HG03159 (cell line): ENCODE measurements around the gene GPR142.
"Not testable (repeated sequence)": the region's sequence is repeated elsewhere in the genome, so short reads cannot be mapped to it uniquely, and the experiment has no call there.

Source experiments
- ATAC-seq: cut with Tn5 transposase; IDR thresholded peaks from one replicate; pipeline ENCODE4 v1.9.1; 2021; ENCODE audit warnings: mild to moderate bottlenecking, moderate library complexity; ENCODE audit not compliant: unreplicated experiment

Gene GPR142

GRCh38 chr17:74390680-74391653 lies 23.7 kb downstream of the GPR142 start:
- ATAC-seq: no peak

GRCh38 chr17:74391771-74392170 lies 24.5 kb downstream of the GPR142 start:
- ATAC-seq: no peak

- no peak for ATAC-seq
These were observed 25.5 kb downstream of the GPR142 start for GRCh38 chr17:74392848-74393247.

GRCh38 chr17:74393346-74393942 lies 26.1 kb downstream of the GPR142 start:
- no peak for ATAC-seq

GRCh38 chr17:74394275-74394950 lies 27.1 kb downstream of the GPR142 start:
- no peak for ATAC-seq

GRCh38 chr17:74394977-74395376 lies 27.7 kb downstream of the GPR142 start:
- ATAC-seq: no peak

- ATAC-seq: no peak
These were observed 29.3 kb downstream of the GPR142 start for GRCh38 chr17:74396567-74396966.

- no peak for ATAC-seq
These were observed 34.7 kb downstream of the GPR142 start for GRCh38 chr17:74402048-74402447.

- ATAC-seq: no peak
These were observed 36.3 kb downstream of the GPR142 start for GRCh38 chr17:74403512-74404137.

GRCh38 chr17:74404218-74404617 lies 36.9 kb downstream of the GPR142 start:
- ATAC-seq: no peak

- ATAC-seq: no peak
These were observed 37.5 kb downstream of the GPR142 start for GRCh38 chr17:74404789-74405188.

- not testable (repeated sequence) for ATAC-seq
These were observed 38.0 kb downstream of the GPR142 start for GRCh38 chr17:74405311-74405710.

- no peak for ATAC-seq
These were observed 40.1 kb downstream of the GPR142 start for GRCh38 chr17:74407384-74407783.

GRCh38 chr17:74408262-74408661 lies 41.0 kb downstream of the GPR142 start:
- ATAC-seq: no peak

- ATAC-seq: no peak
These were observed 41.5 kb downstream of the GPR142 start for GRCh38 chr17:74408815-74409214.

GRCh38 chr17:74410001-74410443 lies 42.7 kb downstream of the GPR142 start:
- ATAC-seq: no peak

- ATAC-seq: no peak
These were observed 45.3 kb downstream of the GPR142 start for GRCh38 chr17:74412581-74412980.

GRCh38 chr17:74413491-74413890 lies 46.2 kb downstream of the GPR142 start:
- ATAC-seq: no peak

GRCh38 chr17:74414510-74414909 lies 47.2 kb downstream of the GPR142 start:
- no peak for ATAC-seq

- no peak for ATAC-seq
These were observed 48.5 kb downstream of the GPR142 start for GRCh38 chr17:74415608-74416396.
